Activated T-helper 1 cell treated with Interleukin-2 at 50 U/mL for 16 hours (primary cell): ENCODE data around the gene OXT.
A peak's percentile ranks its signal among the peaks of the same experiment; 100 is the strongest.
"Not testable (repeated sequence)": the region's sequence is repeated elsewhere in the genome, so short reads cannot be mapped to it uniquely, and the experiment has no call there.

Experiments used
- DNase-seq: peaks from one replicate; pipeline ENCODE4 v3.0.0-alpha.2; 2020; ENCODE audit warnings: low read depth

OXT gene

DNA sequence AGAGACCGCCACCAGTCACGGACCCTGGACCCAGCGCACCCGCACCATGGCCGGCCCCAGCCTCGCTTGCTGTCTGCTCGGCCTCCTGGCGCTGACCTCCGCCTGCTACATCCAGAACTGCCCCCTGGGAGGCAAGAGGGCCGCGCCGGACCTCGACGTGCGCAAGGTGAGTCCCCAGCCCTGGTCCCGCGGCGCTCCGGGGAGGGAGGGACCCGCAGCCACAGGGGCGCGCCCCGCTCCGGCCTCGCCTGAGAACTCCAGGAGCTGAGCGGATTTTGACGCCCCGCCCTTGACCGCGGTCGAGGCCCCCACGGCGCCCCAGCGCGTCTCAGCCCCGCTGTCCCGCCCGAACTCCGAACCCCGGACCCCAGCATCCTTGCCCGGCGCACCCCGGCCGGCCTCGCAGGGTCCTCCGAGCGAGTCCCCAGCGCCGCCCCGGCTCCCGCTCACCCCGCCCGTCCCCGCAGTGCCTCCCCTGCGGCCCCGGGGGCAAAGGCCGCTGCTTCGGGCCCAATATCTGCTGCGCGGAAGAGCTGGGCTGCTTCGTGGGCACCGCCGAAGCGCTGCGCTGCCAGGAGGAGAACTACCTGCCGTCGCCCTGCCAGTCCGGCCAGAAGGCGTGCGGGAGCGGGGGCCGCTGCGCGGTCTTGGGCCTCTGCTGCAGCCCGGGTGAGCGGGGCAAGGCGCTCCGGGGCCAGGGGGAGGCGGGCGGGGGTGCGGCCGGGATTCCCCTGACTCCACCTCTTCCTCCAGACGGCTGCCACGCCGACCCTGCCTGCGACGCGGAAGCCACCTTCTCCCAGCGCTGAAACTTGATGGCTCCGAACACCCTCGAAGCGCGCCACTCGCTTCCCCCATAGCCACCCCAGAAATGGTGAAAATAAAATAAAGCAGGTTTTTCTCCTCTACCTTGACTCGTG is at the start of gene OXT:
Gene OXT (plus strand): TSS at position 11 of the 920 bp plus-strand sequence. CDS start 36 bp downstream, at position 47.
- peak; percentile 63 for DNase-seq

DNA sequence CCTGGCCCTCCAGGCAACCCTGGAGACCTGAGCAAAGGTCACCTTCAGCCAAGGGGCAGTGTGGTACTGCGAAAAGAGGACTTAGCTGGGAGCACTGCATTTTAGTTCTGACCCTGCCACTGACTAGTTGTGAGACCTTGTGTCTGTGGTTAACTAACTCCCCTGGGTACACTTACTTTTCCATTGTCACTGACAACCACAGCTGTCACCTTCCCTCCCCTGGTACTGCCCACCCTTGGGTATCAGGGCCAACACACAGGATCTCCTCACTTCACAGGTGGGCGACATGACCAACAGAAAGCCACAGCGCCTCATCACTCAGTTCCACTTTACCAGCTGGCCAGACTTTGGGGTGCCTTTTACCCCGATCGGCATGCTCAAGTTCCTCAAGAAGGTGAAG is 49.6 kb upstream of the OXT start:
- no peak for DNase-seq

DNA sequence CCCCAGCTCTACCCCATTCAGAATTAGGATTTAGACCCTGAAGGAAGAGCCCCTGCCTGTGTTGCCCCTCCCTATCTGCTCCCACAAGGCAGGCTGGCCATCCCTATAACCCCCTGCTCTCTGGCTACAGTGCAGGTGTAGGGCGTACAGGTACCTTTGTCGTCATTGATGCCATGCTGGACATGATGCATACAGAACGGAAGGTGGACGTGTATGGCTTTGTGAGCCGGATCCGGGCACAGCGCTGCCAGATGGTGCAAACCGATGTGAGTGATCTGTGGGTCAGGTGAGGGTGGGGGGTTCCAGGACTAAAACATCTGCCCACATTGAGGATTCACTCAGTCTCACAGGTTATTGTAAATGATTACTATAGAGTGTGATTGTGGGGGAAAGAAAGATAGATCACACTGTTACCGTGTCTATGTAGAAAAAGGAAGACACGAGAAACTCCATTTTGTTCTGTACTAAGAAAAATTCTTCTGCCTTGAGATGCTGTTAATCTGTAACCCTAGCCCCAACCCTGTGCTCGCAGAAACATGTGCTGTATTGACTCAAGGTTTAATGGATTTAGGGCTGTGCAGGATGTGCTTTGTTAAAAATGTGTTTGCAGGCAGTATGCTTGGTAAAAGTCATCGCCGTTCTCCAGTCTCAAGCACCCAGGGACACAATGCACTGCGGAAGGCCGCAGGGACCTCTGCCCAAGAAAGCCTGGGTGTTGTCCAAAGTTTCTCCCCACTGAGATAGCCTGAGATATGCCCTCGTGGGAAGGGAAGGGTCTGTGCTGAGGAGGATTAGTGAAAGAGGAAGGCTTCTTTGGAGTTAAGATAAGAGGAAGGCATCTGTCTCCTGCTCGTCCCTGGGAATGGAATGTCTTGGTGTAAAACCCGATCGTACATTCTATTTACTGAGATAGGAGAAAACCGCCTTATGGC is 48.6 kb upstream of the OXT start:
- not testable (repeated sequence) for DNase-seq

DNA sequence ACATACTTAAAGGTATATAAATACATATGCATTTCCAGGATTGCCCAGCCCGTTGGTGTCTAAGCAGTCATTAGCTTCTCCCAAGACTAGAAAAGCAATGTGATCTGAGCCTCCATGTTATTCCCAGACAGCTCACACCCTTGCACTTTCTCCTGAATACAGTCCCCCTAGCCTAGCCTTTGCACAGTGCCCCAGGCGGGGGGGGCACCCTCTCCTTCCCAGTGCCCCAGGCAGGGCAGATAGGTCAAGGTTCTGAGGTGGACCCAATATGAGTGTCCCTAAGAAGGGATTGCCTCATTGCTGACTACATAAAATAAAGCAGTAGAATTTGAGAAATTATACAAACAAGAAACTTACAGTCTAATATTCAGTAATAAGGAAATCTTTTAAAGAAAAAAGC is 43.4 kb upstream of the OXT start:
- DNase-seq: no peak

DNA sequence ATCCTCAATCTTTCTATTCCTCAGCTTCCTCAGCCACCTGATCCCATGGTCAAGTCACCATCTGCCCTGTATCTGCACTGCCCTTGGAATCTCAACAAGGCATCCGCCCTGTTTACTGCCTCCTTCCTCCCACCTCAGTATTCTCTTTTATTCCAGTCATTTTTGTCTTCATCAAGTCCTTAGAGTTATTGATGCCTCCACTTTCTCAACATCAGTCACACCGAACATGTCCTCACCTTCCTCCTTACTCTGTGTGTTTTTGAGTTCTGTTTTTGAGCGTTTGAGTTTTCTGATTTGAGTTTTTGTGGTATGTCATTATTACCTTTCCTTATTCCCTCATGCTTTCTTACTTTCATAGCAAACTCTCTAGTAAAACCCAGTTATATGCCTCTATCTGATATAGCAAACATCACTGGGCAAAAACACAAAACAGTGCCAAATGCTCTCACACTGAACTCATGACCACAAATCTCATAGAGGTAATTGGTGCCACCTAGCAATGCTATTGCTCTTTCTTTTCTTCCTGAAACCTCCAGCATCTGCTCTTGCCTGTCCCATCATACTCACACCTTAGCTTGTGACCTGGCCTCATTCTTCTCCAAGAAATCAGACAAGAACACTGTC is 39.8 kb upstream of the OXT start:
- DNase-seq: no peak

DNA sequence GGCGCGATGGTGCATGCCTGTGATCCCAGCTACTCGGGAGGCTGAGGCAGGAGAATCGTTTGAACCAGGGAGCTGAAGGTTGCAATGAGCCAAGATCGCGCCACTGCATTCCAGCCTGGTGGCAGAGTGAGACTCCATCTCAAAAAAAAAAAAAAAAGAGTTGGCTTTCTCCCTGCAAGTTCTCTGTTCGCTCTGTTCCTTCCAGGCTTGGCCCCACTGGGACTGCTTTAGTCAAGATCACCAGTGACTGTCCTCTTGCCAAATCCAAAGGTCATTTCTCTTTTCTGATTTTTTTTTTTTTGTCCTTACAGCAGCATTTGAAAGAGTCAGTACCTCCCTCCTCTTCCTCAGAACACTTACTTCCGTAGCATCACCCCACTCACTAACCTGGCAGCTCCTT is 38.8 kb upstream of the OXT start:
- no peak for DNase-seq

DNA sequence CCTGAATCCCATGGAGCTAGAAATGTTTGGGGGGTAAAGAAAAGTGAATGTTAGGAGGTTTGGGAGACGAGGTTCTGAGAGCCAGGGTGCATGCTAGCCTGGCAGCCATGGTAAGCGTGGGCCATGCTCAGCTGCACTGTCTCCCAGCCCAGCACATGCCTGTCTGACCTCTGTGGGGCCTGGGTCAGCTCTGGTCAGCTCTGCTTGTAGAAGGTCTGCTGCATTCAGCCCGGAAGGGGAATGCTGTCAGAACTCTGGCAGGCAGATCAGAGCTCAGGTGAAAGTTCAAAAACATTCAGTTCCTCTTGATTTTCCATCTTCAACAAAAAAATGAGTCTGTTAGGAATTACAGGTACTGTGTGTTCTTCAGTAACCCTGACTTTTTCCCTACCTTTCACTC is 33.8 kb upstream of the OXT start:
- no peak for DNase-seq

DNA sequence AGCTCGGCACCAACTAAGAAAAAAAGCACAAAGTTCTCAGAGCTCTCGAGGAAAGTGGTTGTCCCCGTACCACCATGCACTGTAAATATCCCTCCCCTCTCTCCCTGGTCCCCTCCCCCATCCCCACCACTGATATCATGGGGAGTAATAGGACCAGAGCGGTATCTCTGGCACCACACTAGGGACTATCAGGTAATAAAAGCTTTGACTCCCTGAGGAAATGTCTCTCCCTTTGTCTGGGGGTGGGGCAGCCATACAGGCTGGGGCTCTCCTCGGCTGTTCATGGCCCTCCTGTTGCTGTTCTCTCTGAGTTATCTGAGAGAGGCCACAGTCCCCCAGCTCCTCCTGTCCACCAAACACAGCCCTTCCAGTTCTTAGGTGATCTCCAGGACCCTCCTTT is 33.0 kb upstream of the OXT start:
- no peak for DNase-seq

DNA sequence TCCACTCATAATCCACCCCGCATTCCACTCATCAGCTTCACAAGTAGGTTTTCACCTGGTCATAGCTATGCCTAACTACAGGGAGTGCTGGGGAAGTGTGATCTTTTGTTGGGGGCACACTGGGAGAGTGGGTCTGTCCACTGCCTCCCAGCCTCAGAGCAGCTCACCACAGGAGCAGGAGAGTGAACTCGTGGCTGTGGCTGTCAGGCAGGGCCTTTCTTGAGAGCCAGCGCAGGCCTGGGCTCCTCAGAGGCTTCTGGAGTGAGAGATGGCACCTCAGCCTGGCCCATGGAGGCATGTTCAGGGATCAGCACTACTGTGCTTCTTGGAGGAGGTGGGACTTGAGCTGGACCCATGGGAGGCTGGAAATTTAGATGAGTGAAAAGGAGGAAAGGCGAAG is 32.0 kb upstream of the OXT start:
- DNase-seq: no peak

DNA sequence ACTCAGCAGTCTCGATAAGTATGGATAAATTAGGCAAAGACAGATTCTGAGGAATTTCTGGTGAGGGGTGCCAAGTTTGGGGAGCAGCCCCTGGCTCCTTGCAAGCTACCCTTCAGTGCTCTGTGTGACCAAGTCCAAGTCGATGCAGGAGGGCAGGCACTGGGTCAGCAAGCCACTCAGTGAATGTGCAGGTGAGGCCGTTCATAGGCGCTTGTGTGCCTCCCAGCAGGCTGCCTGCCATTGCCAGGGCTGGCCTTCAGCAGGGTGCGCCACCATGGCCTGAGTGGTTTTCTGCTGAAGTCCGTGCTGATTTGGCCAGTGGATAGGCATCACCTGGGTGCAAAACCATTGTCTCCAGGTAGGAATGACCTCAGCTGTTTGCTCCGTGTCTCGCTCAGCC is 31.3 kb upstream of the OXT start:
- no peak for DNase-seq

DNA sequence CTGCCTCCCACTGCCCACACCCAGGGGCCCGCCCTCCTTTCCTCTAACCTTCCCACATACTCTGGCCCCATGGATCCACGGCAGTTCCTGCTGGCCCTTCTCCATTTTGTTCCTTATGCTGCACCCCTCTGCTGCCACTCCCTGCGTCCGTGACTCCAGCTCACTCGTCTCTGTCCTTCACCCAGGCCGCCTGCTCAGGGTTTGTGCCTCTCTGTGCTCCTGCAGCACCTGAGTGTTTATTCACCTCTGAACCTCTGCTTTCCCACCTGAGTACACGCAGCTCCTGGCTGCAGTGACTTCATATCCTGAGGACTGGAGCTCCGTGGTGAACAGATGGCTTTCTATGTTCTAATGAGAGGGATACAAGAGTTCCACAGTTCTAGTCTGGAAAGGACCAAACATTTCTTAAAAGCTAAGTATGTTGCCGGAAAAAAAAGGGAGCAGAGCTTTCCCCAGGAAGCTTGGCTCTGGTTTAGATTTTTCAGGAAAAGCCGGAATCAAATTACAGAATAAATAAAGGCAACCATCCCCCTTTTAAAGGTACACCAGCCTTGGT is 29.5 kb upstream of the OXT start:
- no peak for DNase-seq

DNA sequence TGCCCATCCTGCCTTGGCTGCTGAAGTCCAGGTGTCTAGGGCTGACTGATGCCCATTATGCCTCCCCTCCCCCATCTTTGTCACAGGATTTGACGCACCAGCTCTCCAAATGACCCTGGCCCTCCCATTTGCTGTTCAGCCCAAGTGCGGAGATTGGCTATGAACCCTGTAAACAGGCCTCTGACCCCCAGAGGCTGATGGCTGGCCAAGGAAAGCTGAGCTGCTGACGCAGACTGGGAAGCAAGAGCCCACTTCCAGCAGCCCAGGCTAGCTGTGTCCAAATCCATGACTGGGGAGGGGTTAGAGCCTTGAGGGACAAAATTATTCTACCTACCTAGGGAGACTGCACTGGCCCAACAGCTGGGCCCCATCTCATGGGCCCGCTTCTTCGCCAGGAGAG is 28.8 kb upstream of the OXT start:
- no peak for DNase-seq

DNA sequence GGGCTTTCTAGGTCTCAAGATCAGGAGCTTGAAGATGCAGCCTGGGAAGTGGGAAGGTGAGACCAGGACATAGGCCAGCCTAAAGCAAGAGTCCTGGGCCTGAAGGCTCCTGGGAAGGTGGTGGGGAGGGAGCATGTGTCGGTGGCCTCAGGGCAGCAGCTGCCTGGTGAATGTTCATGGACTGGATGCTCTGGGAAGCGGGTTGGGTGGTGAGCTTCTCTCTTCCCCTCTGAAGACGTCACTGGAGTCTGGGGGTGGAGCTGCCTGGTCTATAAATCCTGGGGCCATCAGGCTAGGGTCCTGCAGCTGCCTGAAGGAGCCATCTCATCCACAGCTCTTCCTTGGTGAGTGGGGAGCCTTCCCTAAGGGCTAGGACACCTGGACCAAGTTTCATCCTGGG is 28.1 kb upstream of the OXT start, which contains the start of gene GNRH2:
Gene GNRH2 (plus strand): TSS at position 301 of the 400 bp plus-strand sequence. CDS start 793 bp downstream, outside the sequence.
- no peak for DNase-seq

DNA sequence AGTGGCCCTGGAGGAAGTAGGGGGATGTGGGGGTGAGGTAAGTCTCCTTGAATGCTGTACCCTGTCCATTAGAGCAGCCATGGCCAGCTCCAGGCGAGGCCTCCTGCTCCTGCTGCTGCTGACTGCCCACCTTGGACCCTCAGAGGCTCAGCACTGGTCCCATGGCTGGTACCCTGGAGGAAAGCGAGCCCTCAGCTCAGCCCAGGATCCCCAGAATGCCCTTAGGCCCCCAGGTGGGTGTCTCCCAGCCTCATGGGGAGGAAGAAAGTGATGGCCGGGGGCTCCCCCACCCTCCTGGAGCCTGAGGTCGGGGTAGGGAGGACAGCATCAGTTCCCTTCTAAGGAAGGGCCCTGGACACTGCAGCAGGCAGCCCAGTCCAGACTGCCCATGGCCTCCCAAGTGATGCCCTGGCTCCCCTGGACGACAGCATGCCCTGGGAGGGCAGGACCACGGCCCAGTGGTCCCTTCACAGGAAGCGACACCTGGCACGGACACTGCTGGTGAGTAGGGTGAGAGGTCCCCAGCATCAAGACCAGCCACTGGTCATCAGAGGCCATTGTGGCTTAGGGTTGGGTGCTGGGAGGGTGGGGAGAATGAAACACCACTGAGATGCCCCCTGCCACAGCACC is 27.0 kb upstream of the OXT start:
- DNase-seq: no peak

DNA sequence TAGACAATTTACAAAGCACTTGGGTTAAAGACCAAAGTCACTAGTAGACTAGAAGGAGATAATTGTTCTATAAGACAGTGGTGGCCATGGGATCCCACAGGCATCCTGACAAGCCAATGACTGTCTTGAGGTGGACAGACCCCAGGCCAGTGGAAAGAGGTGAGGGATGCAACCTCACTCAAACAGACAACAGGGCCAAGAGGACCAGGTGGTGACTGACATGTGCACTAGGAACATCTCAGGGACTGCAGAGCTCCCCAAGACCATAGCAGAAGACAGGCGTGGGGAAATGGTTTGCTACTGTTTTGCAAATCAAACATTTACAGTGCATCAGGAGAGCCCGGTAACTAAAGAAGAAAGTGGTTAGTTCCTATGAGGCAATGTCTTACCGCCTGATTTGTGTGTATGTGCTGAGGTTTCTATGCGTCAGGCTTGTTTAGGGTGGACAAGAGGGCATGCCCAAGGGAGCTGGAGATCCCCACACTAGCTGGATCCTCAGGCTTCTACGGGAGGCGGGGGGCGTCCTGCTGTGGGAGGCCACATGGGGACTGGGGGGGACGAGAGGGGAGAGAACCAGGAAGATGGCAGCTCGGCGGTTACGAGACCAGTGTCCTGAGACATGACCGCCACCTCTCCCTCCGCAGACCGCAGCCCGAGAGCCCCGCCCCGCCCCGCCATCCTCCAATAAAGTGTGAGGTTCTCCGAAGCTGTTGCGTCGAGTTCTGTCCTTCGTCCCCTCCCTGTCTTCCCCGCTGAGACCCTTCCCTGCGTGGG is 26.2 kb upstream of the OXT start:
- DNase-seq: no peak

DNA sequence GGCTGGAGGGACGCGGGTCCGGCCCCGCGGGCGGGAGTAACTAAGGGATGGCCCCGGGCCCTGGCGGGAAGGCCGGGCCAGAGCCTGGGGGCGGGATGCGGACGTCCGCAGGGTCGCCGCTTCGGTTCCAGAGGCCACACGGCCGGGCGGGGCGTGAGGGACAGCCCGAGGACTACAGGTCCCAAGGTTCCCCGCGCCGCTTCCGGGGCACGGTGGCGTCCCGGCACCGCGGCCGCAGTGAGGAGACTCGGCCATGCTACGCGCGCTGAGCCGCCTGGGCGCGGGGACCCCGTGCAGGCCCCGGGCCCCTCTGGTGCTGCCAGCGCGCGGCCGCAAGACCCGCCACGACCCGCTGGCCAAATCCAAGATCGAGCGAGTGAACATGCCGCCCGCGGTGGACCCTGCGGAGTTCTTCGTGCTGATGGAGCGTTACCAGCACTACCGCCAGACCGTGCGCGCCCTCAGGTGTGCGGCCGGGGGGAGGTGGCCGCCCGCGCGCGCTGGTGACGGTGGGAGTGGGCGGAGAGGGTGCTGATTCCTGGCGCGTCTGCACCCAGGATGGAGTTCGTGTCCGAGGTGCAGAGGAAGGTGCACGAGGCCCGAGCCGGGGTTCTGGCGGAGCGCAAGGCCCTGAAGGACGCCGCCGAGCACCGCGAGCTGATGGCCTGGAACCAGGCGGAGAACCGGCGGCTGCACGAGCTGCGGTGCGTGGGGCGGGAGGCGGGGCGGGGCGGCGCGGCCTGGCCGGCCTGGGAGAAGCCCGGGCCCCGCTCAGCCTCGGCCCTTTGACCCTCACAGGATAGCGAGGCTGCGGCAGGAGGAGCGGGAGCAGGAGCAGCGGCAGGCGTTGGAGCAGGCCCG is 25.4 kb upstream of the OXT start, which contains the start of gene MRPS26:
Gene MRPS26 (plus strand): TSS at position 237 of the 861 bp plus-strand sequence. CDS start 17 bp downstream, at position 254.
- peak; percentile 63 for DNase-seq

DNA sequence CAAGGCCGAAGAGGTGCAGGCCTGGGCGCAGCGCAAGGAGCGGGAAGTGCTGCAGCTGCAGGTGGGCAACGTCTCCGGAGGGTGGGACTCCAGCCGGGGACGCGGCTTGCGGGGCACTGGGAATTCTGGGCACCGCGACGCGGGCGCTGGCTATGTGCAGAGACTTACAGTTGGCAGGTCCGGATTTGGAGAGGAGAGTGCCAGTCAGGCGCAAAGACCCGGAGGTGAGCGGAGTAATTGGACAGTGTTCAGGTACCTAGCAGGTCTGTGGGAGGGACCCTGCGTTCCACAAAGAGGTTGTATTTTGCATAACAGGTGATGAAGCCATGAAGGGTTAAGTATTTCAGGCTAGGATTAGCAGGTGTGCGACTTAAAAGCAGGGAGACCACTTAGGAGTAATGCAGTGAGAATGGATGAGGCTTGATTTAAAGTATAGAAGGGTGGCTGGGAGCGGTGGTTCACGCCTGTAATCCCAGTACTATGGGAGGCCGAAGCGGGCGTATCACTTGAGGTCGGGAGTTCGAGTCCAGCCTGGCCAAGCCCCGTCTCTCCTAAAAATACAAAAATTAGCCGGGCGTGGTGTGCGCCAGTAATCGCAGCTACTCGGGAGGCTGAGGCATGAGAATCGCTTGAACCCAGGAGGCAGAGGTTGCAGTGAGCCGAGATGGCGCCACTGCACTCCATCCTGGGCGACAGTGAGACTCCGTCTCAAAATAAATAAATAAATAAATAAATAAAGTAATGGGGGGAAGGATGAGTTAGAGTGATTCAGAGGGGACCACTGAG is 24.6 kb upstream of the OXT start:
- DNase-seq: no peak

DNA sequence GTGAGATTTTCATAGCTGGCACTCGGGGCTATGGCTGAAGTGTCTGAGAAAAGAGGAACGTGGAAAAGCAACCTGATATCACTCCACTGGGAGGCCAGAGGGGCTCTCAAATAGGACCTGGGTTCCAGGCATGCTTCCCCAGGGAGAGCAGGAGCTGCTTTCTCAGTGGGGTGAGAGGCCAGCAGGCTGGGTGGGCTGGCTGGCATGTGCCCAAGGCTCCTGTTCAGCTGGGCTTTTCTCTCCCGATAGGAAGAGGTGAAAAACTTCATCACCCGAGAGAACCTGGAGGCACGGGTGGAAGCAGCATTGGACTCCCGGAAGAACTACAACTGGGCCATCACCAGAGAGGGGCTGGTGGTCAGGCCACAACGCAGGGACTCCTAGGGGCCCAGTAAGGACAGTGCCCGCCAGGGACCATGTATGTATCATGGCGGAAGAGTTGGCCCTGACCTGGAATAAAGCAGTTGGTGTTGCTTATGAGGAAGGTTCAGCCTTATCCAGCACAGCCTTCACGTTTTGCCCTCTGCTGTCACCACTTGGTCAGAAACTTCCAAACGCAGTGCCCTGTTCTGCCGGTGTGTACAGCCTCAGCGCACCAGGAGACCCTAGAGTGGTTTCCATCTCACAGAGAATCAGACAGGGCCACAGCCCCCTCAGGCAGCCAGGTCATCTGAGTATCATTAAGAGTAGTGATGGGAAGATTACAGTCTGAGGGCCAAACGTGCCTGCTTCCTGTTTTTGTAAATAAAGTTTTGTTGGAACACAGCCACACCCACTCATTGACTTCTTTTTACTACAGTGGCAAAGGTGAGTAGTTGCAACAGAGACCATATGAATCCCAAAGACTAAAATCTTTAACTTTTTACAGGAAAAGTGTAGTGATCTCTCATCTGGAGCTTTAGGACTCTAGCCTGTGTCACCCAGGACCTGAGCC is 23.7 kb upstream of the OXT start:
- DNase-seq: no peak
